H9 (cell line): ENCODE data around the gene PLD5. TPM values are rescaled to one million over a fixed set of nuclear protein-coding genes. Genes with fewer than 3 reads are reported as not detected.

ENCODE experiments used
- DNase-seq: peaks from one replicate; pipeline ENCODE4 v3.0.0-alpha.2; 2017
- H2AFZ ChIP-seq: one replicate; pipeline ENCODE4 v1.6.1; 2013; ENCODE audit warnings: mild to moderate bottlenecking, low read length, control low read depth, moderate library complexity
- H2AK5ac ChIP-seq: 2 replicates; pipeline ENCODE4 v1.6.1; 2013; ENCODE audit warnings: low read length, control low read depth, mixed read lengths; ENCODE audit not compliant: insufficient read length
- H2BK120ac ChIP-seq: one replicate; pipeline ENCODE4 v1.6.1; 2013; ENCODE audit warnings: low read depth, mild to moderate bottlenecking, low read length, control low read depth, inconsistent platforms; ENCODE audit not compliant: poor library complexity, severe bottlenecking
- H2BK12ac ChIP-seq: 2 replicates; pipeline ENCODE4 v1.6.1; 2013; ENCODE audit warnings: low read length, control low read depth, mixed read lengths, low read depth; ENCODE audit not compliant: insufficient read length
- H2BK15ac ChIP-seq: 2 replicates; pipeline ENCODE4 v1.6.1; 2013; ENCODE audit warnings: low read depth, low read length, control low read depth
- H2BK20ac ChIP-seq: one replicate; pipeline ENCODE4 v1.6.1; 2013; ENCODE audit warnings: low read depth, mild to moderate bottlenecking, low read length, control low read depth, inconsistent platforms; ENCODE audit not compliant: poor library complexity, severe bottlenecking
- H2BK5ac ChIP-seq: 2 replicates; pipeline ENCODE4 v1.6.1; 2013; ENCODE audit warnings: low read length, control low read depth, mixed read lengths; ENCODE audit not compliant: insufficient read length
- H3K14ac ChIP-seq: 2 replicates; pipeline ENCODE4 v1.6.1; 2013; ENCODE audit warnings: low read length, control low read depth; ENCODE audit not compliant: insufficient read depth
- H3K18ac ChIP-seq: 2 replicates; pipeline ENCODE4 v1.6.1; 2013; ENCODE audit warnings: low read depth, mild to moderate bottlenecking, mixed read lengths, low read length, control low read depth; ENCODE audit not compliant: insufficient read length
- H3K23ac ChIP-seq: 2 replicates; pipeline ENCODE4 v1.6.1; 2013; ENCODE audit warnings: low read length, control low read depth, mixed read lengths, low read depth; ENCODE audit not compliant: insufficient read length
- H3K23me2 ChIP-seq: 2 replicates; pipeline ENCODE4 v1.6.1; 2013; ENCODE audit warnings: low read depth, mild to moderate bottlenecking, mixed read lengths, low read length, control low read depth; ENCODE audit not compliant: insufficient read length, poor library complexity, severe bottlenecking
- H3K27ac ChIP-seq: 2 replicates; pipeline ENCODE4 v1.5.1; 2013; ENCODE audit warnings: low read length, control low read depth, mixed read lengths, low read depth; ENCODE audit not compliant: insufficient read length
- H3K27me3 ChIP-seq: 2 replicates; pipeline ENCODE4 v1.6.1; 2013; ENCODE audit warnings: low read length, control low read depth, inconsistent platforms; ENCODE audit not compliant: insufficient read depth
- H3K4ac ChIP-seq: 2 replicates; pipeline ENCODE4 v1.6.1; 2013; ENCODE audit warnings: low read depth, mild to moderate bottlenecking, control low read depth, inconsistent platforms, low read length, moderate library complexity
- H3K4me1 ChIP-seq: 2 replicates; pipeline ENCODE4 v1.6.1; 2013; ENCODE audit warnings: low read length, control low read depth, inconsistent platforms; ENCODE audit not compliant: insufficient read depth
- H3K4me2 ChIP-seq: 2 replicates; pipeline ENCODE4 v1.6.1; 2013; ENCODE audit warnings: low read length, control low read depth, mixed read lengths; ENCODE audit not compliant: insufficient read length, insufficient read depth
- H3K56ac ChIP-seq: 2 replicates; pipeline ENCODE4 v1.6.1; 2013; ENCODE audit warnings: low read depth, mild to moderate bottlenecking, mixed read lengths, low read length, control low read depth; ENCODE audit not compliant: insufficient read length
- H3K79me1 ChIP-seq: 2 replicates; pipeline ENCODE4 v1.6.1; 2013; ENCODE audit warnings: low read depth, mild to moderate bottlenecking, moderate library complexity, low read length, control low read depth, inconsistent platforms; ENCODE audit not compliant: insufficient read depth, poor library complexity, severe bottlenecking
- H3K79me2 ChIP-seq: 2 replicates; pipeline ENCODE4 v1.6.1; 2013; ENCODE audit warnings: low read length, control low read depth, inconsistent platforms; ENCODE audit not compliant: insufficient read depth
- H3K9ac ChIP-seq: 2 replicates; pipeline ENCODE4 v1.6.1; 2013; ENCODE audit warnings: low read length, control low read depth, mixed read lengths; ENCODE audit not compliant: insufficient read length; ENCODE audit errors: extremely low read depth
- H3K9me3 ChIP-seq: one replicate; pipeline ENCODE4 v1.6.1; 2013; ENCODE audit warnings: low read depth, low read length, inconsistent platforms; ENCODE audit not compliant: control insufficient read depth
- H3T11ph ChIP-seq: one replicate; pipeline ENCODE4 v1.6.1; 2013; ENCODE audit warnings: mild to moderate bottlenecking, low read length, control low read depth, inconsistent platforms
- H4K20me1 ChIP-seq: one replicate; pipeline ENCODE4 v1.6.1; 2013; ENCODE audit not compliant: control insufficient read depth, insufficient read length, insufficient read depth
- H4K5ac ChIP-seq: 2 replicates; pipeline ENCODE4 v1.6.1; 2013; ENCODE audit warnings: low read depth, mild to moderate bottlenecking, mixed read lengths, low read length, control low read depth; ENCODE audit not compliant: insufficient read length
- H4K8ac ChIP-seq: replicated peaks from 2 replicates; pipeline ENCODE4 v1.6.1; 2013; ENCODE audit warnings: low read length, control low read depth, mixed read lengths, low read depth; ENCODE audit not compliant: insufficient read length
- H4K91ac ChIP-seq: 2 replicates; pipeline ENCODE4 v1.6.1; 2013; ENCODE audit warnings: low read depth, mild to moderate bottlenecking, moderate library complexity, mixed read lengths, low read length, control low read depth; ENCODE audit not compliant: insufficient read length
- H3K27ac Mint-ChIP-seq, 3 experiments: 2 replicates in 2 of 3; 3 replicates in 1 of 3; pipeline ENCODE4 v1.8.0; 2020 to 2021; ENCODE audit warnings: mixed read lengths in 3 of 3, mild to moderate bottlenecking in 1 of 3, moderate library complexity in 1 of 3
- H3K27me3 Mint-ChIP-seq: 2 replicates; pipeline ENCODE4 v1.8.0; 2021; ENCODE audit warnings: low read depth, mild to moderate bottlenecking, moderate library complexity, mixed read lengths
- H3K36me3 Mint-ChIP-seq, 3 experiments: 2 replicates in 2 of 3; 3 replicates in 1 of 3; pipeline ENCODE4 v1.8.0; 2020 to 2021; ENCODE audit warnings: low read depth in 3 of 3, mixed read lengths in 3 of 3; ENCODE audit not compliant: insufficient read depth in 1 of 3
- H3K4me1 Mint-ChIP-seq, 2 experiments: 2 replicates each; pipeline ENCODE4 v1.8.0; 2020; ENCODE audit warnings: mixed read lengths in 2 of 2
- H3K4me3 Mint-ChIP-seq, 2 experiments: 2 replicates in 1 of 2; 3 replicates in 1 of 2; pipeline ENCODE4 v1.8.0; 2020 to 2021; ENCODE audit warnings: mild to moderate bottlenecking in 2 of 2, mixed read lengths in 2 of 2, moderate library complexity in 1 of 2
- H3K9me3 Mint-ChIP-seq, 2 experiments: 2 replicates in 1 of 2; 3 replicates in 1 of 2; pipeline ENCODE4 v1.8.0; 2020; ENCODE audit warnings: mild to moderate bottlenecking in 2 of 2, mixed read lengths in 2 of 2, moderate library complexity in 1 of 2
- WGBS: extraction: QIAGEN DNeasy Blood & Tissue Kit; methylation state at CpG from one replicate; pipeline ENCODE4 v1.1.7; 2013; ENCODE audit warnings: missing lambda C conversion rate, low lambda C conversion rate, mixed read lengths; ENCODE audit not compliant: insufficient read length; ENCODE audit errors: extremely low coverage; 5-methylcytosine and 5-hydroxymethylcytosine counted together
- total RNA-seq: library from RNA; stranded (reverse); gene quantifications from 2 replicates; pipeline ENCODE4 v1.2.1, GENCODE V29; 2021
- TF ChIP-seq, protein P1 (sequence below): fragments of 200-600 bp; sonication (generic); conservative IDR thresholded peaks from 3 replicates; pipeline ENCODE4 v1.8.0; 2021; ENCODE audit warnings: antibody characterized with exemption, mild to moderate bottlenecking

PLD5 gene
- total RNA-seq, 1 experiment from 2014 or later = 5.2 TPM

DNA sequence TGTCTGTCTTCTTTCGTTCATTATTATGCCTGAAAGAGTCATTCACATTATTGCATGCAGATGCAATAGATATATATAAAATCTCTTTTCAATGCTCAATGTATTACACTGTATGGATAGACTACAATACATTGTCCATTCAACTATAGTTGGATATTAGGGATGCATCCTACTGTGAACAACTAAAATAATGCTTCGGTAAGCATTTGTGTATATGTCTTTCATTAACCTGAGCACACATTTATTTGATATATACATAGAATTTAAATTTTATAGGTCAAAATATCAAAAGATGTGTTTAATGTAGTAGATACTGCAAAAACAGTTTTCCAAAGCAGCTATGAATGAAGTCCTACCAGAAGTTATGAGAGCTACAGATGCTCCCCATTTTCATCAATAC lies 8.9 kb downstream of the PLD5 start:
- H3K18ac ChIP-seq = no peak overlapping the region
- no peaks in the 10 kb centered on the region for H4K20me1 ChIP-seq
- no CpG with 5 or more reads among the region's 2 CpGs for WGBS
- TF ChIP-seq, protein P1, sequence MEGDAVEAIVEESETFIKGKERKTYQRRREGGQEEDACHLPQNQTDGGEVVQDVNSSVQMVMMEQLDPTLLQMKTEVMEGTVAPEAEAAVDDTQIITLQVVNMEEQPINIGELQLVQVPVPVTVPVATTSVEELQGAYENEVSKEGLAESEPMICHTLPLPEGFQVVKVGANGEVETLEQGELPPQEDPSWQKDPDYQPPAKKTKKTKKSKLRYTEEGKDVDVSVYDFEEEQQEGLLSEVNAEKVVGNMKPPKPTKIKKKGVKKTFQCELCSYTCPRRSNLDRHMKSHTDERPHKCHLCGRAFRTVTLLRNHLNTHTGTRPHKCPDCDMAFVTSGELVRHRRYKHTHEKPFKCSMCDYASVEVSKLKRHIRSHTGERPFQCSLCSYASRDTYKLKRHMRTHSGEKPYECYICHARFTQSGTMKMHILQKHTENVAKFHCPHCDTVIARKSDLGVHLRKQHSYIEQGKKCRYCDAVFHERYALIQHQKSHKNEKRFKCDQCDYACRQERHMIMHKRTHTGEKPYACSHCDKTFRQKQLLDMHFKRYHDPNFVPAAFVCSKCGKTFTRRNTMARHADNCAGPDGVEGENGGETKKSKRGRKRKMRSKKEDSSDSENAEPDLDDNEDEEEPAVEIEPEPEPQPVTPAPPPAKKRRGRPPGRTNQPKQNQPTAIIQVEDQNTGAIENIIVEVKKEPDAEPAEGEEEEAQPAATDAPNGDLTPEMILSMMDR = no peak
- H4K91ac ChIP-seq = no peak overlapping the region
- H3K4me1 ChIP-seq = peaks cover 3% of the 10 kb centered on the region; the same call in 1 of the 2 replicates
- no peak for DNase-seq
- H3K23ac ChIP-seq = no peak overlapping the region
- Mint-ChIP-seq H3K4me1 (peaks cover 6 to 15% of the 10 kb centered on the region in 2 experiments), H3K27ac (no peak overlapping the region), H3K36me3 (peaks cover 5 to 10% (median 7%) of the 10 kb centered on the region in 3 experiments; a peak in 4 of 7 replicates), H3K9me3 (peaks cover 3 to 11% of the 10 kb centered on the region in 2 experiments; a peak in 3 of 5 replicates), H3K27me3 (0 out of 2 replicates have a peak, but pooled peaks cover 4% of the 10 kb centered on the region), H3K4me3 (no peak overlapping the region)
- H2BK15ac ChIP-seq = no peak overlapping the region
- H2BK120ac ChIP-seq = no peak overlapping the region
- no peak overlapping the region for H3T11ph ChIP-seq
- no peak overlapping the region for H2BK20ac ChIP-seq
- H4K5ac ChIP-seq = no peak overlapping the region
- H3K27me3 ChIP-seq = no peaks in the 10 kb centered on the region
- no peak overlapping the region for H3K4me2 ChIP-seq
- H3K56ac ChIP-seq = no peak overlapping the region
- no peaks in the 10 kb centered on the region for H3K23me2 ChIP-seq
- no peak overlapping the region for H3K14ac ChIP-seq
- no peak overlapping the region for H2BK5ac ChIP-seq
- no peak overlapping the region for H3K27ac ChIP-seq
- H2AK5ac ChIP-seq = no peak overlapping the region
- H3K9me3 ChIP-seq = no peaks in the 10 kb centered on the region
- H2BK12ac ChIP-seq = no peak overlapping the region
- H3K4ac ChIP-seq = no peak overlapping the region
- H3K79me1 ChIP-seq = no peaks in the 10 kb centered on the region
- no peaks in the 10 kb centered on the region; the same call in 1 of the 2 replicates for H3K79me2 ChIP-seq
- no peak overlapping the region for H3K9ac ChIP-seq
- no peak overlapping the region for H2AFZ ChIP-seq
- H4K8ac ChIP-seq = no peak overlapping the region
